SH-SY5Y (cell line): ENCODE measurements around the gene ENPP3.

ENCODE experiments used
- GATA2 ChIP-seq: IDR thresholded peaks from 2 replicates; pipeline ENCODE4 v1.6.1; 2011; ENCODE audit warnings: mild to moderate bottlenecking, low read depth, low read length
- GATA3 ChIP-seq: IDR thresholded peaks from 2 replicates; pipeline ENCODE4 v1.6.1; 2011; ENCODE audit warnings: low read depth, mild to moderate bottlenecking, low read length, moderate library complexity

Gene ENPP3

GRCh38 chr6:131635384-131636340 is 1.4 kb upstream of the ENPP3 start:
- TF ChIP-seq GATA2 (no peak), GATA3 (no peak)

DNA sequence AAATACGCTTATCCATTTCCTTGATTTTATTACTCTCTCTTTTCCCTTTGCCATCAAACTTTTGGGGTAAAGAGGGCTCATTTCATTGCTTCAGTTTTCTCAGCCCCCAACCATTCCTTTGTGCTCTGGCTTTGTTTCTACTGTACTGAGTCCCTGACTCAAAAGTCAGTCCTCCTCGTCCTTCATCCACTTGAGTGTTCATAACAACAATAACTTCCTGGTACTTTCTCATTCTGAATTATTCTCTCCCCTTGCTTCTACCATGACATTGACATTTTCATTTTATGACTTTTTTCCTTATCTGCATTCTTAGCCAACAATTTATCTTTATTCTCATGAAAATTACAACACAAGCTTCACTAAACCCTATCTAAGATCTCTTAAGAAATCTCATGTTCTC is 911 bp downstream of the ENPP3 start:
- TF ChIP-seq GATA3 (no peak), GATA2 (no peak)

GRCh38 chr6:131640100-131640499 is 3.0 kb downstream of the ENPP3 start:
- TF ChIP-seq GATA2 (no peak), GATA3 (no peak)

DNA sequence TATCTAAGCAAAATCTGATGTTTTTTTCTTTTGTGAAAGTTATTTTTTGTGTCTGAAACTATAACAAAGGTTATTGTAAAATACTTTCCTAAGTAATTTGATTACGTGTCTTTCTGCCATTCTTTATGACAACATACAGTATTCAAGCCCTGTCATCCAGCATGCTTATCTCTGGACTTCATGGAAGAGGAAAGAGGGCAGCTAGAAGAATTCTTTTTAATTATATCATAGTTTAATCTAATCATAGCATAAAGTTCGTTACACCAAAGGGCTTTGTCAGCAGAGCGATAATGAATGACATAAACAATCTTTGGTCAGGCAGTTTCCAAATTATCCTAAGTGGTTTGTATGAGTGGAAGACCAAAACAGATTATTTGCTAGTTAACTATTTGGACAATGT is 3.5 kb downstream of the ENPP3 start:
- TF ChIP-seq GATA2: no peak
- TF ChIP-seq GATA3: no peak

DNA sequence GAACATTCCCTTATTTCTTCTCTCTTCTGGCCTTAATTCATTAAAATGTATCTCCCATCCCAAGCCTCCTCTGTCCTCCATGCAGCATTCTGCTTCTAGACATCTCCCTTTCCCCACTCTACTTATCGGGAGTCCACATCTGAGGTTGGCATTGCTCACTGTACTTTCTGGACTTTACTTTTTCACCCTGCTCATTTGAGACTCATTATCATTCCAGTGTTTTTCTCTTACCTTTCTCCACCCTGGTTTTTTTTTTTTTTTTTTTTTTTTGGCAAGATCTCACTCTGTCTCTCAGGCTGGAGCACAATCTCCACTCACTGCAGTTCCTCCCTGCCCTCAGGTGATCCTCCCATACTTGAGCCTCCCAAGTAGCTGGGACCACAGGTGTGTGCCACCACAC is 4.5 kb downstream of the ENPP3 start:
- TF ChIP-seq GATA2: no peak
- no peak for TF ChIP-seq GATA3

- no peak for TF ChIP-seq GATA2
- no peak for TF ChIP-seq GATA3
Observed at GRCh38 chr6:131642565-131642964, 5.5 kb downstream of the ENPP3 start.

- no peak for TF ChIP-seq GATA3
- TF ChIP-seq GATA2: no peak
Observed at GRCh38 chr6:131642987-131643611, 6.0 kb downstream of the ENPP3 start.

GRCh38 chr6:131643855-131644460 is 6.9 kb downstream of the ENPP3 start:
- TF ChIP-seq GATA2: no peak
- TF ChIP-seq GATA3: no peak

DNA sequence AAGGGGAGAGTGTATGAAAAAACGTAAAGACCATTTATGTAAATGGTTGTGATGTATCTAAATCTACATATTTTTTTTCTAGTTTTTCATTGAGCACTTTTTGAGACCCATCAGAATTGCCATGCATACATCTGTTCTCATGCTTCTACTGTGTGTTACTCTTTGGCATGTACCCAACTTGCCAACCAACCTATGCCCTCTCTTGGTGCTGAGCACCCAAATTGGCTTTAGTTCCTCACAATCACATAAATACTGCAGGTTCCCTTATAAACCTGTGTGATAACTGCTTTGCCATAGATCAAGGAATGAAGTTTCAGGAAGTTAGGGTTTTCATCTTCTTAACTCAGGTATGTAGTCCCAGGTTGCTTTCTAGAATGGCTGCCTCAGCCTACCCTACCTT is 7.8 kb downstream of the ENPP3 start:
- TF ChIP-seq GATA2 (no peak), GATA3 (no peak)

DNA sequence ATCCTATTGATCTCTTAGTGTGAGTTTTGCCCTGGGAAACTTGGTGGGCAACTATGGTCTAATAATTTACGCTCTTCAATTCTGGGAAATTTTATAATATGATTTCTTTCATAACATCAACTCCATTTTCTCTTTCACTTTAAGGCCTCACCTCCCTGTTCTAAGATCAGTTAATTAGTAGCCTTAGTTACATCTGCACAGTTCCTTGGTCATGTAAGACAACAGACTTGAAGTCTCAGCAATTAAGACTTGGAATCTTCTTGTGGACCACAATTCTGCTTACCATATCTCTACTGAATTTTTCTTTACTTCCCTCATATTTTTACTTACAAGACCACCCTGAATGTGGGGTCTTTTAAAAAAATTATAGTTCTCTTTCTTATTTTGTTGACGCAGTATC is 8.7 kb downstream of the ENPP3 start:
- no peak for TF ChIP-seq GATA3
- TF ChIP-seq GATA2: no peak

DNA sequence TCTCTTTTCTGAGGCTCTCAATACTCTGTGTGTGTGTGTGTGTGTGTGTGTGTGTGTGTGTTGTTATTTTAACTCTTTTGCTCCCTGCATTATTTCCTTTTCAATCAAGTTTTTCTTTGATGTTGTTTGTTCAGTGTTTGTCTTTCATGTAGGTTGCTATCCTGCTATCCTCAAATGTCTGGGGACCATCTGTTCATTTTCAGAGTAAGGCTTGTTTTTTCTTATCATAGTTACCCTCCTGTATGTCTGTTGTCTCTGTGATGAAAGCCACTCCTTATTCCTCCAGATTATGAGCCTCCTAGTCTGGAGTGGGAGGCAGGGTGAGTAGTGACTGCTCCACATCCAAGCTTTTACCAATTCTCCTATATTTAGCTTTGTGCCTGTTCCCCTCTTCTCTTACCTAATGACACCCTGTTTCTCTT is 9.2 kb downstream of the ENPP3 start:
- TF ChIP-seq GATA3 (no peak), GATA2 (no peak)

- TF ChIP-seq GATA2 (no peak), GATA3 (no peak)
Observed at GRCh38 chr6:131651782-131652181, 14.7 kb downstream of the ENPP3 start.

GRCh38 chr6:131652472-131652871 is 15.4 kb downstream of the ENPP3 start:
- no peak for TF ChIP-seq GATA2
- TF ChIP-seq GATA3: no peak

DNA sequence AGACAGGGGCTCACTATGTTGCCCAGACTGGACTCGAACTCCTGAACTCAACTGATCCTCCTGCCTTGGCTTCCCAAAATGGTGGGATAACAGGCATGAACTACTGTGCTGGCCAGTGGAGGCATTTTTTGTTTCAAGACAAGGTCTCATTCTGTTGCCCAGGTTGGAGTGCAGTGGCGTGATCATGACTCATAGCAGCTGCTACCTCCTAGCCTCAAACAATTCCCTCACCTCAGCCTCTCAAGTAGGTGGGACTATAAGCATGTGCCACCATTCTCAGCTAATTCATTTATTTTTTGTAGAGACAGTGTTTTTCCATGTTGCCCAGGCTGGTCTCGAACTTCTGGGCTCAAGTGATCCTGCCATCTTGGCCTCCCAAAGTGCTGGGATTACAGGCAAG is 17.2 kb downstream of the ENPP3 start:
- no peak for TF ChIP-seq GATA2
- TF ChIP-seq GATA3: no peak

- TF ChIP-seq GATA2 (no peak), GATA3 (no peak)
Observed at GRCh38 chr6:131655387-131655786, 18.3 kb downstream of the ENPP3 start.

DNA sequence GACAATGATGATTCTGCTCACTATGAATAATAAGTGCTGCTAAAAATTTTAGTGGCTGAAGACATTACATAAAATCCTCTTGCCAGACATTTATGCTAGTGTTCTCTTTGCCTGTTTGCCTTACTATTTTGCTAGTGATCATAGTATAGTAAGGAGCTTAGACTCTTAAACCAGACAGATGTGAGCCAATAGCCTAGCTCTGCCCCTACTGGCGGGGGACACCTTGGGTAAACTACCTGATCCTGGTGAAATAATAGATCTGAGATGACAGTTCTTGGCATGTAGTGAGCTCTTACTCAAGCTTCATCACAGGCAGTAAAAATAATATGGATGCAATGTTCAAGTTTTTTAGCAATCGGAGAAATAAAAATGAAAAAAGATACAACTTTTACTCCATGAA is 18.8 kb downstream of the ENPP3 start:
- no peak for TF ChIP-seq GATA3
- no peak for TF ChIP-seq GATA2
